ENCODE measurements around the gene DSC3. TPM values are rescaled to one million over a fixed set of nuclear protein-coding genes. Genes with fewer than 3 reads are reported as not detected.

Gene DSC3
- total and polyA plus RNA-seq, 9 of the 15 experiments (the other 6 are each of a cell fraction or from before 2014, with no cell fraction given), result 0.01 to 0.40 (median 0.07) TPM

DNA sequence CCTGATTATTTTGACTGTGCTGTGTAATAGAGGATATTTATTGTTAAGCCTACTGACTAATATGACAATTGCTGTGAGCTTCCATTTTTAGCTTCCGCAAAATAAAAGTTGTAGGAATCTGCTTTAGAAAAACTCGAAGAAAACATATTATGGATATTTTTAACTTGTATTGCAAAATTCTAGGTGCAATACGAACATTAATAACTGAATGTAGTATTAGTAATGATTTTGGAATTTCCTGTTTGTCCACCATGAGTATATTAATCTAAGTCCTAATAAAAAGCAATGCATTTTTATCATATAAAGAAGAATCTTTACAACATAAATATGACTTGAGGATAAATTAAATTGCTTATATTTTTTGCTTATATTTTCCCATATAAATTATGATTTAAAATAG, 2.4 kb upstream of the DSC3 start:
- no peak for FAIRE-seq
- Histone ChIP-seq H3K9me3 (replicated peaks; ENCODE audit: control insufficient read depth, insufficient read depth, low read depth, low read length) (no peaks in the 10 kb centered on the region), H3K27ac (ENCODE audit: extremely low read depth, low read depth, low read length) (no peak overlapping the region), H4K20me1 (replicated peaks; ENCODE audit: control insufficient read depth, insufficient read depth, low read length) (no peaks in the 10 kb centered on the region), H3K36me3 (ENCODE audit: control insufficient read depth, insufficient read depth, low read length) (no peaks in the 10 kb centered on the region), H3K9me1 (ENCODE audit: control insufficient read depth, insufficient read depth, low read length) (no peaks in the 10 kb centered on the region), H2AFZ (ENCODE audit: low read depth, low read length) (no peak overlapping the region), H3K4me1 (replicated peaks in 1 of 2; ENCODE audit: control insufficient read depth in 2 of 2, insufficient read depth in 2 of 2, low read length in 2 of 2) (peaks cover 2 to 18% of the 10 kb centered on the region in 2 experiments; a peak in 1 of 5 replicates), H3K79me2 (ENCODE audit: control insufficient read depth, insufficient read depth, low read length) (no peaks in the 10 kb centered on the region), H3K4me3 (no peak overlapping the region), H3K9ac (ENCODE audit: insufficient read depth in 1 of 2, low read depth in 2 of 2, low read length in 2 of 2) (no peak overlapping the region), H3K4me2 (ENCODE audit: insufficient read depth, low read length) (no peak overlapping the region), H3K27me3 (ENCODE audit: control insufficient read depth in 2 of 2, insufficient read depth in 2 of 2, low read length in 2 of 2) (peaks cover 0 to 23% of the 10 kb centered on the region in 2 experiments; a peak in 2 of 5 replicates)
- in situ Hi-C loops (cut with MboI) (no loop called here), intact Hi-C loops (cut with micrococcal nuclease) (no loop called here)
- BruUV-seq (replicated peaks), result no TSS peak
- WGBS (ENCODE audit: insufficient coverage, low coverage, missing lambda C conversion rate), result 25% methylated on average over 3 of the region's 3 CpGs
- POLR2A ChIA-PET, result no interaction called here
- no peak for ATAC-seq
- TF ChIP-seq, protein P1, sequence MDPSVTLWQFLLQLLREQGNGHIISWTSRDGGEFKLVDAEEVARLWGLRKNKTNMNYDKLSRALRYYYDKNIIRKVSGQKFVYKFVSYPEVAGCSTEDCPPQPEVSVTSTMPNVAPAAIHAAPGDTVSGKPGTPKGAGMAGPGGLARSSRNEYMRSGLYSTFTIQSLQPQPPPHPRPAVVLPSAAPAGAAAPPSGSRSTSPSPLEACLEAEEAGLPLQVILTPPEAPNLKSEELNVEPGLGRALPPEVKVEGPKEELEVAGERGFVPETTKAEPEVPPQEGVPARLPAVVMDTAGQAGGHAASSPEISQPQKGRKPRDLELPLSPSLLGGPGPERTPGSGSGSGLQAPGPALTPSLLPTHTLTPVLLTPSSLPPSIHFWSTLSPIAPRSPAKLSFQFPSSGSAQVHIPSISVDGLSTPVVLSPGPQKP (CRISPR knock-in tag; IDR thresholded peaks at IDR 0.05), result no peak
- no peak for TF ChIP-seq SREBF1 (IDR thresholded peaks at IDR 0.05; ENCODE audit: borderline replicate concordance, low read depth, low read length)
- TF ChIP-seq, protein P2, sequence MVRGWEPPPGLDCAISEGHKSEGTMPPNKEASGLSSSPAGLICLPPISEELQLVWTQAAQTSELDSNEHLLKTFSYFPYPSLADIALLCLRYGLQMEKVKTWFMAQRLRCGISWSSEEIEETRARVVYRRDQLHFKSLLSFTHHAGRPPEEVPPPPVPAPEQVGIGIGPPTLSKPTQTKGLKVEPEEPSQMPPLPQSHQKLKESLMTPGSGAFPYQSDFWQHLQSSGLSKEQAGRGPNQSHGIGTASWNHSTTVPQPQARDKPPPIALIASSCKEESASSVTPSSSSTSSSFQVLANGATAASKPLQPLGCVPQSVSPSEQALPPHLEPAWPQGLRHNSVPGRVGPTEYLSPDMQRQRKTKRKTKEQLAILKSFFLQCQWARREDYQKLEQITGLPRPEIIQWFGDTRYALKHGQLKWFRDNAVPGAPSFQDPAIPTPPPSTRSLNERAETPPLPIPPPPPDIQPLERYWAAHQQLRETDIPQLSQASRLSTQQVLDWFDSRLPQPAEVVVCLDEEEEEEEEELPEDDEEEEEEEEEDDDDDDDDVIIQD (CRISPR knock-in tag; IDR thresholded peaks at IDR 0.05), result no peak
- no peak for TF ChIP-seq SUPT5H (IDR thresholded peaks at IDR 0.05)
- CTCF ChIA-PET (ENCODE audit: low intra/inter-chr PET ratio), result no interaction called here
- DNase-seq (ENCODE audit: extremely low read depth in 1 of 4, low spot score in 3 of 4), result no peak
